GDM1 (cell line): Measurements from ENCODE around the gene MRPL55.
A peak's percentile ranks its signal among the peaks of the same experiment; 100 is the strongest.
"Not testable (repeated sequence)": the region's sequence is repeated elsewhere in the genome, so short reads cannot be mapped to it uniquely, and the experiment has no call there.

Experiments used
- DNase-seq: peaks from one replicate; lab custom pipeline; 2025; lab: John Stamatoyannopoulos, UW

Gene MRPL55

DNA sequence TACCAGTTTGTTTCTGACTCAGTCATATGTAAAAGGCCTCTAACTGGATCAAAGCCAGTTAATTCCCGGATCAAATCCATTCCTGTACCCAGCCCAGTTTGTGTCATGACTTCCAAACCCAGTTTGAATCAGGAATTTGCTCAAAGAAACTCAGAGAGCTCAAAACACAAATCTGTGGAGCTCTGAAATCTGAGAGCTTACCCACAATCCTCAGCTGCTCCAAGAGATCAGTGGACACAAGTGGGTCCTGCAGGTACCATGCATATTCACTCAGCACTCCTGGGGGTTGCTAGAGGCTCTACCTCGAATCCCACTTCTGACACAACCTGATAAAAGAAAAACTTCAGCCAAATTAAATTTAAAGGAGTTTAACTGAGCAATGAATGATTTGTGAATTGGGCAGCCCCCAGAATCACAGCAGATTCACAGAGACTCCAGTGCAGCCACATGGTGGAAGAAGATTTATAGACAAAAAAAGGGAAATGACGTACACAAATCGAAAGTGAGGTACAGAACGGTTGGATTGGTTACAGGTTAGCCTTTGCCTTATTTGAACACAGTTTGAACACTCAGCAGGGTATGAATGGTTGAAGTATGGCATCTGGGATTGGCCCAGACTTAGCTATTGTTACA, 11.9 kb upstream of the MRPL55 start:
- DNase-seq = no peak

DNA sequence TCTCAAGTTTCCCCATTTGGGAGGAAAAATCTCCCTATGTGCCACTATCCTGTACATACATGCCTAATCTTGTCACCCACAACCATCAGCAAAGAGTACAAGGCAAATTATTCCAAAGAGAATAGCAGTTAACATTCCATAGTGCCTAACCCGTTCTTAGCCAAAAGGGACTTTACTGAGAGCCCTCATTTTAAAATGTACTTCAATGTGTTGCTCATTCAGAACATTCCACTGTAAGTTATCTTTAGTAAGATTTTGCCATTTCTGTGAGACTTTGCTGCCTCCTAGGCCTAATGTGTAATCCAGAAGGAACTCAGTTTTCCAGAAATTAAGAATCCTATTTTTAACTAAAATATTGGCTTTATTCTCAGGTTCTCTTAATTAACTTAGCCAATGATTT, 11.3 kb upstream of the MRPL55 start:
- DNase-seq = no peak

DNA sequence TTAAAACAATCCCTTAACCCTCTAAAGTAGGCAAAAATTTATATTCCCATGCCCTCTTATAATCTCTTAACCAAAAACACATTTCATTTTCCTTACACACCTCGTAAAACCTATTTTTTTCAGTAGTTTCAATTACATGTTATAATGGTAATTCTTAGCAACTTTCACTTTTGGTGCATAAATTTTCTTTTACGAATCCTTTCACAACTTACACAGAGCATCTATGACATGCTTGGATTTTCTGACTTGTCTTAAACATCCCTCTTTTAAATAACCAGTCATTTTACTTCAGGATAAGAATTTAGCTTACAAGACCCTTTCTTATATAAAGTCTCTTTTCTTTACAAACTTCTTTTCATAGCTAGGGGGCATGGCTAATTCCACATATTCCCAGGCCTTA, 8.9 kb upstream of the MRPL55 start:
- no peak for DNase-seq

DNA sequence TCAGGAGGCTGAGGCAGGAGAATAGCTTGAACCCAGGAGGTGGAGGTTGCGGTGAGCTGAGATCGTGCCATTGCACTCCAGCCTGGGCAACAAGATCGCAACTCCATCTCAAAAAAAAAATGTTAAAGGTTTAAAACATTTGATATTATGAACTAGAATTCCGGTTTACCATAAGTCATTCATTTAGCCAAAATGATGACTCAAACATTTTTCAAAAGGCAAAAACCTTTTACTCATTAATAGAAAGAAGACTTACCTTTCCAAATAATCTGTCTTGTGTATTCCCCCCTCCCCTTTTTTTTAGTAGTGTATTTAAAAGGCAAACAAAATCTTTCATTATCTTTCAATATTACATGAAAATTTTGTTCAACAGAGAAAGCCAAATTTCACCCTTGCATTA, 8.2 kb upstream of the MRPL55 start:
- DNase-seq = no peak

DNA sequence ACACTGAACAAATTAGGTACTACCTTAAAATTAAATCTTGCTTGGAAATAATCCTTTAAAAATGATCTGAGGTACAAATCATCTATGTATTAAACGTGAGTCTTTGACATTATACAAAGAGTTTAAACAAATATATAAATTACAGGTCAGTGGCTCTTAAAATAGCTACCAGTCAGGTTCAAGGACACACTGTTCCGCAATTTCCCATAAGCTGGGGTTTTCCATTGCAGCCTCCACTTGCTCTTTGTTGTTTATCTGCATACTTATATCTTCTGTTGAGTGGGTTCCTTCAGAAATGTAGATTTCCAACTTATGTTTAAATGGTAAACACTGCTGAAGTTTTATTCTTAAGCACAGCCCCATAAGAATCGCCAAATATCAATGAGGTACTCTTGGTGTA, 5.7 kb upstream of the MRPL55 start:
- DNase-seq = no peak

DNA sequence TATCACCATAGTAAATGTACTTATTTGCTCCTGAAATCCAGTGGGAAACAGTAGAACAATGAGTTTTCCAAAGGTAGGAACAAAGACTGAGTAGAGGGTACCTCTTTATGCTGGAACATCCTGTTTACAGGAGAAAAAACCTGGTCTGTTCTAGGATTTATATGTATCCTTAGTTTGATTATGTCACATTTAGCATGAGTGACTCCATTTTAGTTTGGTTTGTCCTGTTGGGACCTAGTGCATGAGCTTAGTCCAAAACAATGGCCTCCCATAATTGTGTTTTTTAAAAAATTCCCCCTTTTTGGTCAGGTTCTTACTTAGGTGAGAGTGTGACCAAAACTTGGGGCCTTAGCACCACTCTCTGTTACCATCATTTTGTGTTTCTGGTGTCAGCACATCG, 3.5 kb upstream of the MRPL55 start:
- DNase-seq = no peak

DNA sequence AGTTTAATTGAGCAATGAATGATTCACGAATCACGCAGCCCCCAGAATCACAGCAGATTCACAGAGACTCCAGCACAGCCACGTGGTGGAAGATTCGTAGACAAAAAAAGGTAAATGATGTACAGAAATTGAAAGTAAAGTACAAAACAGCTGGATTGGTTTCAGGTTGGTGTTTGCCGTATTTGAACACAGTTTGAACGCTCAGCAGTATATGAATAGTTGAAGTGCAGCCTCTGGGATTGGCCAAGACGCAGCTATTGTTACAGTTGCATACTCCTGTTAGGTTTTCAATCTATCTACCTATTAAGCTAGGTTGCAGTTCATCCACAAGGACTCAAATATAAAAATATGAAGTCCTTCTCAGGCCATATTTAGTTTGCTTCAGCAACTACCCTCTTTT, 3.1 kb upstream of the MRPL55 start:
- no peak for DNase-seq

DNA sequence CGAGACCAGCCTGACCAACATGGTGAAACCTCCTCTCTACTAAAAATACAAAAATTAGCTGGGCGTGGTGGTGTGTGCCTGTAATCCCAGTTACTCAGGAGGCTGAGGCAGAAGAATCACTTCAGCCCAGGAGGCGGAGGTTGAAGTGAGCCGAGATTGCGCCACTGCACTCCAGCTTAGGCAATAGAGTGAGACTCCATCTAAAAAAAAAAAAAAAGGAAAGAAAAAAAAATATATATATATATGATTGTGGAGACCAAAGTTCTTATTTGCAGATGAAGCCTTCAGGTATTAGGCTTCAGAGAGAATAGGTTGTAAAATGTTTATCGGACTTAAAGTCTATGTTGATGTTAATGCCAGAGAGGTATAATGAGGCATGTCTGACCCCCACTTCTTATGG, 2.2 kb upstream of the MRPL55 start:
- not testable (repeated sequence) for DNase-seq

DNA sequence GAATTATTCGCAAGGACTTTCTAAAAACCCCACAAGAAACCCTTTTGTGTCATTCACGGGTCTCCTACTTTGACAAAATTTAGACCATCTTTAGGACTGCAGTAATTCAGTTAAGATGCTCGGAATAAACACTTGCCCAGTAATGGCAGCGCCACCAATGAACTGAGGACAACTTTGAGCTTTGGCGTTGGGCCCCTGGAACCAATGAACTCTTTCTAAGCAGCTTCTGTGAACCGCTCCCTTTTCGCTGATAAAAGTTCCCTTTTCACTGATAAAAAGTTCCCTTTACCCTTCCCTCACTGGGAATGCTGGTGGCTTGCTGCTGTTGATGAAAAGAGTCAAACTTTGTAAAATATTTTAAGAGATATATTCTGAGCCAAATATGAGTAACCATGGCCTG, 1.5 kb upstream of the MRPL55 start:
- DNase-seq = no peak

DNA sequence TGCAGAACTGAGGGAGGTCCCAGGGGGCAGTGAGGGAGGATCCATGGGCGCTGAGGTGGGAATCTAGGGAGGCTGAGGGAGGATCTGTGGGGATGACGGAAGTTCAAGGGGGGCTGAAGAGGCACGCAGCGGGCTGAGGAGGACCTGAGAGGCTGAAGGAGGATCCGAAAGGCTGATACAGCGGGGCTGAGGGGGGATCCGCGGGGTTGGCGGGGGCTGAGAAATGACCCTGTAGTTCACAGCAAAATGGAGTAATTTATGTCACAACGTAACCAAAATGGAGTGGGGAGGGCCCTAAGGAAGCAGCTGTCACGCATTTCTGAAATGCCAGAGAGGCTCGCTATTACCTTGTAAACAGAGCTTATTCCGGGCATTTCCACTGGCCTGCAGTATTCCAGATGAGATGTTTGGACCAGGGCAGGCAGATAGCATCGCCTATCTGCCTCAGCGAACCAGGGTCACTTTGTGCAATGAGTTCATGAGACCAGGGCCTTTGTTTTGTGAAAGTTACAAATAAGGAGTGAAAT, 926 bp upstream of the MRPL55 start:
- DNase-seq = no peak

DNA sequence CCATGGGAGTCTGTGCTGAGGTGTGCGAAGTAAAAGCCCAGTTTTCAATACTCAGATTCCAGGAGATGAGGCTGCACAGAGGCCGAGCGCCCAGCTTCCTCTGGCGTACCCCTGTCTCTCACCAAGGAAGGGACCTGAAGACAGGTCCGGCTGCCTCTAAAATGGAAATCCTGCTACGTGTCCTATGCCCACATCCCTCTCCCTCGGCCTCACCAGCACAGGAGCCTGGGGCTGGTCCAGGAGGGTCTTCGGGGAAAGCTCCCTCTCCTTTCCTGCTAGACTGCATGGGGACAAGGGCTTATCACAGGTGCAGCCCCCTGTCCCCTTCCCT, 392 bp downstream of the MRPL55 start:
- DNase-seq = no peak

DNA sequence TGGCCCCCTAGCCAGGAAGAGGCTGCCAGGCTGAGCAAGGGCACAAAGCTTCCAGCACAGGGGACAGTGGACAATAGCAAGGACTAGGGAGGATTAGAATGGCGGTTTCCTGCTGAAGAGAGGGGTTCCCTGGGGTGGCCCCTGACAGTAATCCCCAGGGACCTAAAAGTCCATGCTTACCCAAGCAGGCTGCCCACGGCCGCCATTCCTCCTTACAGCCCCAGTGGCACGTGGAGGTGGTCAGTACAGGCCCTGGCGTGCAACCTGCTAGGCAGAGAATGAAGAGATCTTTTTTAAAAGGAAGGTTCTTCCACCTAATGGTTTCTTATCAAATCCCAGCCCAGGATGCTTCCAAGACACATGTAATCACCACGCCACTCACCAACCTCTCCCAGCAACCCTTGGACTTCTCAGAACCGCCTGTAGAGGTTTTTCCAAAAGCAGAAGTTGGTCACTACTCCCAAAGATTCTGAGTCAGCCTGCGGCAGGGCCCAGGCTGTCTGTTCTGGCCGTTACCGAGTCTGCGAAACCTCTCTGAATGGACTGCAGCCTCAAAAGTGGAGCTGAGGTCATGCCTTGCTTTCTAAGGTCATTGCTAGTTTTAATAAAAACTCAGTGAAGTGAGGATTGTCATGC, 926 bp downstream of the MRPL55 start:
- no peak for DNase-seq

DNA sequence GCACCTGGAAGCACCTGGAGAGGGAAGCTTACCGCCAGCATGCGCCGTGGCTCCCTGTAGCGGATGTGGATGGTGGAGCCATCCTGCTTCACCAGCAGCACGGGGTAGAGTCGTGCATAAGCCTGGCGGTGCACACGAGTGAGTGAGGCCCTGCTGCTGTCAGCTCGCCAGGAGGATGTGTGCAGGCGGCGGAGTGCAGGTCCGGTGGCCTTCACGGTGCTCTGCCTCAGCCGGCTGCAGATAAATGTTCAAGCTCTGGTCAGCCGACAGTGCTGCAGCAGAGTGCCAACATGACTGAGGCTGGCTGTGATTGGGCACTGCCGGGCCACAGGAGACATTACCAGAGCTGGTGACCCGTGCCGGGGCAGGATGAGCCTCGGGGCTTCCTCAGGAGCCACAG, 1.5 kb downstream of the MRPL55 start:
- no peak for DNase-seq

DNA sequence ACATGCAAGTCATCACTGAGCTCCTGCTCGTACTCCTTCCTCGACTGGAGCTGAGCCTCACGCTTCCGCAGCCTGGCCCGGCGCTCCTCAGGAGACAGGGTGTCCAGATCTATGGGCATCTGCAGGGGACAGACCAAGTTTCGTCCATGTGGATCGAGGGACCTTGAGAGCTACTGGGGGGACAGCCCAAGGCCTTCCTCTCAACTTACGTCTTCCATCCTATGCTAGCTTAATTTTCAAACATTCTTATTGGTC, 2.4 kb downstream of the MRPL55 start:
- no peak for DNase-seq

DNA sequence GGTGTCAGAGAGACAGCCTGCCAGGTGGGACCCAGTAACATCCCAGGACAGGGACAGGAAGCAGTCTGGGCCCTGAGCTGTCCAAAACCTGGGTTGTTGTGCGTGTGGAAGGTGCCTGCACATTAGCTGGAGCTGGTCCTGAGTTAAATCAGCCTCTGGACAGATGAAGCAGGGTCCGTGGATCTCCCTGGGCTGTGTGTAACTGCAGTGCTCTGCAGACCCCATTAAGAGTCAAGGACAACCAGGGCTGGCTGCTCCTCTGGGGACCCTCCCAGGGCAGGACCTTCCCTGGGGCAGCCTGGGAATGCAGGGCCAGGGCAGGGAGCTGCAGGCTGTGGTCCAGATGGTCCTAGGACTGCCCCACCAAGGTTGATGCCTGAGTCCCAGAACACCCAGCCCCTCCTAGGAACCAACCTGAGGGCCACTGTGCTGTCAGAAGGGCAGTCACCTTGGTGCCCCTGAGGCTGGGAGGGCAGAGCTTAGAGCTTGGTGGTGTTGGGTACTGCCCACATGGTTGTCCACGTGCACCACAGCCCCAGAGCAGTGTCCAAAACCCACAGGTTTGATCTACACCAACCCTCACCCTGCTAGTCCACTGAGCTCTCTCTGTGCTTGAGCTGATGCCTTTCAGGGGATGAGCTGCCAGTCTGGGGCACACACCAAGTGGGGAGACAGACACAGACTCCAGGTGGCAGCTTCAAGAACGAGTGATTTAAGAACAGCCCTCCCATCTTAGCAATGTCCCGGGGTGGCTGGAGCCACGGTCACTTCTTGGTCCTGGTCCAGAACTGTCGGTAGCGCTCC, 2.9 kb downstream of the MRPL55 start:
- DNase-seq = no peak

DNA sequence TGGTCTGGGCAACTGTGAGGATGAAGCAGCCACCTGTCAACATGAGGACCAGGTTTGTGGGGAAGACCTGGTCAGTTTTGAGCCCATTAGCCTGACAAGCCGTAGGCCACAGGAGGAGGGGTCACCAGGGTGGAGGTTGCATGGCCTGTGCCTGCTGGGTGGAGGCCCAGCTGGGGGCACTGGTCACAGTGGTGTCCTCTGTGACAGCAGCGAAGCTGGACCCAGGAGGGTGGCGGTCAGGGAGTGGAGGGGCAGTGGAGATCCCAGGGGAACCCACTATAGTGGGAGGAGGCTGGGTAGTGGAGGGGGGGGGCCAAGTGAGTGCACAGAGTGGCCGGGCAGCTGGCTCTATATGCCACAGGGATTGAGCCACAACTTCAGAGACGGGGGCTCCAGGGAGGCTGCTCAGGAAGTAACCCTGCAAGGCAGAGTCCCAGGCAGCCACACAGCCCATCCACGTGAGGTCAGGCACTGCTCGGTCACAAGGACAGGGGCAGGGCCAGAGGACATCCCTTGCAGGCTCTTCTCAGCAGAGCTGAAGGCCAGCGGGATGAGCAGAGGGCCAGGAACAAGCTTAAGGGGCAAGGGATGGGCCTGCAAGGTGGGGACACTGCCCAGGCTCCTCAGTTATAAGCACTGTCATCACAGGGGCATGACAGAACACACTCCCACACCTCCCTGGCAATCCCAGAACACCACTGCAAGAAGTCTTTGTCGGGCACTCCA, 3.7 kb downstream of the MRPL55 start:
- no peak for DNase-seq

DNA sequence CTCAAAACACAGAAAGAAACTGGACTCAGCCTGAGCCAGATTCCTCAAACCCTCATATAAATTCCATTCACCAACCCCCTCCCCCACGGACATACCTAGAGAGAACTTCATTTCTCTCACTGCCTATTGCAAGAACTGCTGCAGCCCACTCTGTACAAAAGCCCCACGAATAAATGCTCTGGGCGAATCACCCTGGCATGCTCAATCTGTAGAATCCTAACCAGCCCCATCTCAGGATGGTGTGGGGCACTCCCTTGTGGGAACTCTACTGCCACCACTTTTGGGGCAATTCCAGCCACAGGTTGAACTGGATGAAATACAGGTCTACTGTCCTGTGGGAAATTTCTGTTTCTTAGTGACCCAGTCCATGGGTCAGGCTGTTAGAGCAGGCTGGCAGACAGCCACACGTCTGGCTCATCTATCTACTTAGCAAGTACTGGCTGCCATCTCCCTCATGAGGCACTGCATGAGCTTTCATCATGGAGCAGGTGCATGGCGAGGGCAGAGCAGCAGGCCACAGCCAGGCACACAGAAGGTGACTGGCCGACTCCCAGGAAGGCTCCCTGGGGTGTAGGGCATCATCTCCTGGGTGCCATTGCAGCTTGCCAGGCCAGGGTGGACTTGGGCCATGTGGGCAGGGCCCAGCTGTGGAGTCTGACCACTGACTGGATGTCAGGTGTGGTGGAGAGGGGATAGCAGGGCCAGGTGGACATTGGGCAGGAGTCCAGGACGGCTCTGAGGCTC, 4.4 kb downstream of the MRPL55 start:
- no peak for DNase-seq

DNA sequence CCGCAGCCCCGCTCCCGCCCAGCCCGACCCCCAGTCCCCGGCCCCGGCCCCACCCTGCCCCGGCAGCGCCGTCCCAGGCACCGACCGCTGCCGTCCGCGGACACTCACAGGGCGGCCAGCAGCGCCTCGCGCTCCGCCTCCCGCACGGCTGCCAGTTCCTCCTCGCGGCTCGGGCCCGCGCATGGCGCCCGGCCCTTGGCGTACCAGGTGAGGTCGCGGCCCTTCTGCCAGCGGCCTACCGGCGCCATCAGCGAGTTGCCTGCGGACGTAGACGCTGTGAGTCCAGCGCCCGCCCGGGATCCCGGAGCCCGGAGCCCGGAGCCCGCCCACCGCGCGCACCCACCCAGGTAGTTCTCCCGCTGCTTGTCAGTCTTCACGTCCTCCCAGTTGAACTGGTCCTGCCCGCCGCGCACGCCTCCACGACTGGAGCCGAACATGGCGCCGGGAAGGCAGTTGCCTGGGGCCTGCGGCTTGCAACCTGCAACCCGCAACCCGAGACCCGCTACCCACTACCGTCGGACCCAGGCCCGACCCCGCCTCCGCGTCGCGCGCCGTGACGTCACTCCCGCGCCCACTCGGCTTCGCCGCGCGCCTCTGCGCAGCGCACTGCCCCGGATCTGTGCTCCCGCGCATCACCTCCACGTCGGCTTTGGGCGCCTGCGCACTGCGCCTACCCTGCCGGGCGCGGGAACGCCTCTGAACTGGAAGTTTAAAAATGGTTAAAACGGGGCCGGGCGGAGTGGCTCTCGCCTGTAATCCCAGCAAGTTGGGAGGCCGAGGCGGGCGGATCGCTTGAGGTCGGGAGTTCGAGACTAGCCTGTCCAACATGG, 6.1 kb downstream of the MRPL55 start, which contains the start of gene C1orf35:
C1orf35 (minus strand) TSS at position 535 of the 830 bp plus-strand sequence; CDS start at position 437, 98 bp downstream.
- DNase-seq = peak; percentile 94

DNA sequence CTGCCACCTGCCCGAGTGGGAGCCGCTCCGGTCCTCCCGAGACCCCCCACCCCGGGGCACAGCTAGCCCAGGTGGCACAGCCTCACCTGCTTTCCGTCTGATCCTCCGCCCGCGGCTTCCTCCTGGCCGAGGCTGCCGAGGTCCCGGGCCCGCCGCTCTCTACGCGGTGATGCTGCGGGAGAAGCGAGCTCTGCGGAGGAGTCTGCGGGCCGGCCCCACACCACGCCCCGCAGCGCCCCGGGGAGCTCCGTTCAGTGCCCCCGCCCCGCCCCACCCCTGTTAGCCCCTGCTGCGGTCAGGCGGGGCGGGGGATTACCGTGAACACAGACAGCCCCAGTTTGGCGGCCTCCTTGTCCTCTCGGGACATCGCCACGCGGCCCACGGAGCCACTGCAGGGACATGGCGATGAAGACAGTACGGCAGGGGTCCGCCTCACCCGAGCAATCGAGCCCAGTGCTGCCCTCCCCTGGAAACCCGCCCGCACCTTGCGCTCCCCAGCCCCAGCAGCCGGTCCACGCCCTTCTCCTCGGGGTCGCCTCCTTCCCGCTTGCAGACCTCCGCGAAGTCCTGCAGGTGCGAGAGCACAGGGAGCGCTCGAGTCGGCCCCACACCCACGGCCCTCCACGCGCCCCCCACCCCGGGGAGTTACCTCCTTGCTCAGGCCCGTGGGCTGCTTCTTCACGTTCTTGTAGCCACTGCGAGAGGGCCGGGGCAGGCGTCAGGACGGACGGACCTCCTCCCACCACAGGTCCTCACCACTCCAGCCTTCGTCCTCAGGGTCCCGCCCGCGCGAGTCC, 6.9 kb downstream of the MRPL55 start:
- DNase-seq = no peak

DNA sequence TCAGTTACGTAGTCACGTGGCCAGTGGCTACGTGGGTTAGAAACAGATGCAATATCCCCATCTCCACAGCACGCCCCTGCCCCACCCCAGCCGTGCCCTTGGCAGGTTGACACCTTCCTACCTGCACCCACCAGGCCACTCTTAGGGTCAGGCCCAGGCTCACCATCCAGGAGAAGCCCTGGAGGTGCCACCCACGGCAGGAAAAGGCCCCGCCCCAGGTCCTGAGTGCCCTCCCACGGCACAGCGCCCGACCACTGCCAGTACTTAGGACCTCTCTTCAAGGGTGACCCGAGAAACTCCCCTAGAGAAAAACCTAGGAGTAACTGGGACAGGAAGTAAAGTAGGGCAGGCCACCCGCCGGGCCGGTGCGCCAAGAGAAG, 7.5 kb downstream of the MRPL55 start:
- DNase-seq = no peak
